HG03135 (cell line): ENCODE results near the gene DOCK3.
"Not testable (repeated sequence)": the region's sequence is repeated elsewhere in the genome, so short reads cannot be mapped to it uniquely, and the experiment has no call there.

Experiments
- ATAC-seq: cut with Tn5 transposase; IDR thresholded peaks from one replicate; pipeline ENCODE4 v1.9.1; 2021; ENCODE audit warnings: mild to moderate bottlenecking, moderate library complexity; ENCODE audit not compliant: unreplicated experiment

DOCK3 gene

GRCh38 chr3:51176923-51177322, 502.2 kb downstream of the DOCK3 start:
- ATAC-seq, result no peak

DNA sequence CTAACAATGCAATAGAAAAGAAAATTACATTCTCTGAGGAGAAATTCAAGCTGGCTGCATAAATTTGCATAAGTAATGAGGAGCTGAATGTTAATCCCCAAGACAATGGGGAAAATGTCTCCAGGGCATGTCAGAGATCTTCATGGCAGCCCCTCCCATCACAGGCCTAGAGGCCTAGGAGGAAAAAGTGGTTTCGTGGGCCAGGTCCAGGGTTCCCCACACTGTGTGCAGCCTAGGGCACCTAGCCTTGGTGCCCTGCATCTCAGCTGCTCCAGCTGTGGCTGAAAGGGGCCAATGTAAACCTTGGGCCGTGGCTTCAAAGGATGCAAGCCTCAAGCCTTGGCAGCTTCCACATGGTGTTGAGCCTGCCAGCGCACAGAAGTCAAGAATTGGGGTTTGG, 511.7 kb downstream of the DOCK3 start:
- not testable (repeated sequence) for ATAC-seq

GRCh38 chr3:51190199-51190598, 515.5 kb downstream of the DOCK3 start:
- no peak for ATAC-seq

- no peak for ATAC-seq
These were observed 516.1 kb downstream of the DOCK3 start for GRCh38 chr3:51190827-51191226.

- ATAC-seq, result no peak
These were observed 517.0 kb downstream of the DOCK3 start for GRCh38 chr3:51191768-51192167.

DNA sequence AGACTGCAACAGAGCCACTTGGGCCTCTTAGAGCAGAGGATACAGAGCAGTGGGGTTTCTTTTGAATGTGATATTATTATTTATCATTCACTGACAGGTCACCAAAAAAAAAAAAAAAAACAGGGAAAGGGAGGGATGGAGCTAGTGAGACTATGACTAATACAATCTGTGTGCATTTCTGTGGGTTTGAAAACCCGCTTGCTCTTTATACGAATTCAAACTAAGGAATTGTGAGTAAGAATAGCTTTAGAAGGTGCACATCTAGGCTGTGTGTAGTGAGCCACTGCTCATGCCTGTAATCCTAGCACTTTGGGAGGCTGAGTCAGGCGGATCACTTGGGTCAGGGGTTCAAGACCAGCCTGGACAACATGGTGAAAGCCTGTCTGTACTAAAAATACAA, 523.8 kb downstream of the DOCK3 start:
- ATAC-seq, result no peak

DNA sequence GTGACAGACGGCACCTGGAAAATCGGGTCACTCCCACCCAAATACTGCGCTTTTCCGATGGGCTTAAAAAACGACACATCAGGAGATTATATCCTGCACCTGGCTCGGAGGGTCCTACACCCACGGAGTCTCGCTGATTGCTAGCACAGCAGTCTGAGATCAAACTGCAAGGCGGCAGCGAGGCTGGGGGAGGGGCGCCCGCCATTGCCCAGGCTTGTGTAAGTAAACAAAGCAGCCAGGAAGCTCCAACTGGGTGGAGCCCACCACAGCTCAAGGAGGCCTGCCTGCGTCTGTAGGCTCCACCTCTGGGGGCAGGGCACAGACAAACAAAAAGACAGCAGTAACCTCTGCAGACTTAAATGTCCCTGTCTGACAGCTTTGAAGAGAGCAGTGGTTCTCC, 524.6 kb downstream of the DOCK3 start:
- ATAC-seq, result not testable (repeated sequence)

DNA sequence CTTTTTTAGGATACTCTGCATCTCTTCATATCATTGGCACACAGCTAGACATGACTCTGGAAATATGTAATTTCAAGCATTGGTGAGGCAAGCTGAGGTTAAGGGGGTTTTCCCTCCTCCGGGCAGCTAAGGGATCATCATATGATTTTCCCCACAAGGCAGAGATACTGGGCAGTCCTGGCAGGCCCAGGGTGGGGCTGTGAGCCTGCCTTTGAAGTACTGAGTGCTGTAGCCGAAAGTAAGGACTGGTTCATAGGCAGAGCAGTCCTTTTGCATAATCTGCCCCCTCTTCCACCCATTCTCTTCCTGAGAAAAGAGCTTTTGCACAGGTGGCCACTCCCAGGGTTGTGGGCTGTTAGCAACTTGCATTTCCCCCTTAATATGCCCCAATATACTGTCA, 541.6 kb downstream of the DOCK3 start:
- ATAC-seq, result no peak

- ATAC-seq, result no peak
These were observed 547.2 kb downstream of the DOCK3 start for GRCh38 chr3:51221959-51222358.

- ATAC-seq, result no peak
These were observed 549.6 kb downstream of the DOCK3 start for GRCh38 chr3:51224283-51224682.

- no peak for ATAC-seq
These were observed 550.1 kb downstream of the DOCK3 start for GRCh38 chr3:51224843-51225242.

- no peak for ATAC-seq
These were observed 568.2 kb downstream of the DOCK3 start for GRCh38 chr3:51242939-51243338.

DNA sequence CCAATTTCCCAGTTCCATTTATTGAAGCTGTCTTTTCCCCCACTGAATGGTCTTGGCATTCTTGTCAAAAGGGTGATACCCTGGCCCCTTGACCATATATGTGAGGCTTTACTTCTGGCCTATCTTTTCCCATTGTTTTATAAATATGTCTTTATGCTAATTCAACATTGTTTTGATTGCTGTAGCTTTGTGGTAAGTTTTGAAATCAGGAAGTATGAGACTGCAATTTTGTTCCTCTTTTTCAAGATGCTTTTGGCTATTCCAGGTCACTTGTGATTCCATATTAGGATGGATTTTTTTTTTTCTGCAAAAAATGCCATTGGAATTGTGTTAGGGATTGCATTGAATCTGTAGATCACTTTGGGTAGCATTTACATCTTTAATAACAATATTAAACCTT, 569.2 kb downstream of the DOCK3 start:
- ATAC-seq, result no peak

- ATAC-seq, result no peak
These were observed 571.1 kb downstream of the DOCK3 start for GRCh38 chr3:51245867-51246266.

- ATAC-seq, result no peak
These were observed 583.1 kb downstream of the DOCK3 start for GRCh38 chr3:51257870-51258269.

- not testable (repeated sequence) for ATAC-seq
These were observed 589.4 kb downstream of the DOCK3 start for GRCh38 chr3:51264166-51264565.

GRCh38 chr3:51268132-51268531, 593.4 kb downstream of the DOCK3 start:
- ATAC-seq, result no peak

DNA sequence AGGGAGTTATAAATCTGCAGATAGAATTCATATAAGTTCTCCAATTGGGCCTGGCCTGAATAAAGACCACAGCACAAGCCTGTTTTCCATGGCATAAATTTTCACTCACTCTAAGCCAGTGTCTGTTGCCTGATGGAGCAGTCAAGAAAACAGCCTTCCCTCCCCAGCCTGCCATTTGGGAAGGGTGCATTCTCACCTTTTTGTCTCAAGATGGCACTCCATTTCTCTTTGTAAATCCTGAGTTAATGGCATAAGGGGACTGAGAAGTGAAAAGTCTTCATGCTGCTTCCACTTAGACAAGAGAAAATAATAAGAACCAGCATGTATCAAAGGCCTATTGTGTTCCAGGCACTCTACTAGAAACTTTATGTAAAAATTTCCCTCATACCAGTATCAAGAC, 594.7 kb downstream of the DOCK3 start:
- ATAC-seq, result no peak

DNA sequence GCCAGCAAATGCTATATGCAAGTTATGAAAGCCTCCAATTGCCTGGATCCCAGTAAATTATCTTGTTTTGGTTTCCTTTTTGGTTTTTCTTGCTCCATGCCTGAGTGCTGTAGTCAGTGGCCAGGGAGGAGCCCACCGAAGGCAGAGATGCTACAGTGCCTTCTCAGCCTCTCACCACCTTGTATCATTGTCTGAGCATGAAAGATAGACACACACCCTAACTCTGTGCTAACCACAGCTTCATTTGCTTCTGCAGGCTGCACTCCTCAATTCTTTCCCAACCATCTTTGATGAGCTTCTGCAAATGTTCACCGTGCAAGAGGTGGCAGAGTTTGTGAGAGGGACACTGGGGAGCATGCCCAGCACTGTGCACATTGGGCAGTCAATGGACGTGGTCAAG, 595.8 kb downstream of the DOCK3 start:
- ATAC-seq, result no peak

DNA sequence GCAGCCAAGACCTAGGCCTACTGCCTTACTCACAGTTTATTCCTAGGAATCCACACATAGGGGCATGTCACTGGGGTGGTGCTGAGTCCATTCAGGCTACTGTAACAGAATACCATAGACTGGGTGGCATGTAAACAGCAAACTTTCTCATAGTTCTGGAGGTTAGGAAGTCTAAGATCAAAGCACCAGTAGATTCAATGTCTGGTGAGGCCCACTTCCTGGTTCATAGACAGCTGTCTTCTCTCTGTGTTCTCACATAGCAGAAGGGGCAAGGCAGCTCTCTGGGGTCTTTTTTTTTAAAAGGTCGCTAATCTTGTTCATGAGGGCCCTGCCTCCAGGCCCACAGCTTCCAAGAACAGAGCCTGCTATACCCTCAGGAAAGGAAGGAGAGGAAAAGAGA, 596.4 kb downstream of the DOCK3 start:
- ATAC-seq, result no peak

GRCh38 chr3:51274052-51274451, 599.3 kb downstream of the DOCK3 start:
- ATAC-seq, result no peak

GRCh38 chr3:51275111-51275805, 600.5 kb downstream of the DOCK3 start:
- ATAC-seq, result no peak

DNA sequence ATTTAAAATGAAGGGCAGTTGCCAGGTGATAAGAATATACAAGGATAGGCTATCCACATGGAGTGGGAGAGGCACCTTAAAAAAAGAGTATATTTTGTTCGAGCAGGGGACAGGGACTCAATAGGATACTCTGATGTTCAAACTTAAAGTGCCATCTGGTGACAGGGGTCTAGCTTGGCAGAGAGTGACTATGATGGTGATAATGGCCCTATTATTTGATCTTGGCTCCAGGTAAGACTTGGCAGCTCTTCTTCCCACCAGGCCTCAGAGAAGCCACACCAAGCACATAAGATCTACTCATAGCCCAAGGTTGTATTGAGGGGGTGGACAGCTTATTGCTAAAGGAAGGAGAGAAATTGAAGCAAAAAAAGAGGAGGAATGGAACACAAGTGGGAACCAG, 601.3 kb downstream of the DOCK3 start:
- no peak for ATAC-seq
